ENCODE results near the gene PCSK6. TPM values are rescaled to one million over a fixed set of nuclear protein-coding genes. Genes with fewer than 3 reads are reported as not detected.

Gene PCSK6
- total and polyA plus RNA-seq, 2 of the 8 experiments (the other 6 are each of a cell fraction or from before 2014, with no cell fraction given): 1.9 to 4.0 TPM

DNA sequence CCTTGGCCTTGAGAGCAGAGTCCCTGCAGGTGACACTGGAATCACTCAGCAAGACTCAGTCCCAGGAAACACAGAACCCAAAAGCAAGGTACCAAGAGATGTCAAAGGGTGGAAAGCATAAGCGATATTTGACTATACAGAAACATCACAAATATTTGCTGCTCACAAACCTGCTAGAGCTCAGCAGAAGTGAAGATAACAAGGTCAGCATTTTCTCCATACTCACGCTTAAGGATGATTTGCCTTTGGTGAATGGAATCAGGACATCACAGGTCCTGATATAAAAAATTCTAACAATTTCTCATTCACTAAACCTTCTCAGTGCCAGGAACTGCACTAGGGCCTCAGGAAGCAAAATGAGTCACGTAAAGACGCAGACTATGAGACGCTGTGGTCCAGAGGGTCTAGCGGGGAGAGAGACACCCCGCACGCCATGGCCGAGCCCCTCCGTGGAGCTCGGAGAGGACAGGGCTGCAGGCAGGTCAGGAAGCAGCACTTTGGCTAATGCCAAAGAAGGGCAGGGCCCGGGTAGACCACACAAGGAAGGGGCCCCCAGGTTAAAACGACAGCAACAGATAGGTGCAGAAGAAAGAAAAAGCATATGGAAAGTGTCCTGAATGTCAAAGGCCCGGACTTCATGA, 10.7 kb downstream of the PCSK6 start (continued):
- TF ChIP-seq CHD1 (IDR thresholded peaks at IDR 0.05; ENCODE audit: low read depth, low read length) (no peak), HDAC6 (IDR thresholded peaks at IDR 0.05; ENCODE audit: low read depth, low read length) (no peak)

Measured in H1 (cell line).